ENCODE measurements around the gene DTD1.
"Not testable (repeated sequence)": the region's sequence is repeated elsewhere in the genome, so short reads cannot be mapped to it uniquely, and the experiment has no call there.

The DTD1 gene

DNA sequence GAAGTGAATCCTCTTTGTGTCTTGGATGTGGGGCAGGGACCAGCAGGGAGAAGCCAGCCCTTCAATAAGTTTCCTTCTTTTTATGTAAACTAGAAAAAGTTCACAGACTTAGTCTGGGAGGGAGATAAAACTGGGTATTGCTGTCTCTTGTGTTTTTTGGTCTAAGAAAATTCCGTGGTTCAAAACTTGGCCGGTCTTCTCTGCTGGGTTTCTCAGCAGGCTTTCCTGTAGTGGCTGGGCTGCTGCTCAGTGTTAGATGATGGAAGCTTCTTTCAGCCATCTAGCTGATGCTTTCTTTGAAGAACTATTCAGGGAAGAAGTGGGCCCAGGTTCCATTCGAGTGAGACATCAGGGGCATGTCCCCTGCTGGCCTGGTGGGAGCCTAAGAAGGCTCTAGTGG is 155.0 kb downstream of the DTD1 start:
- DNase-seq: no peak
- Histone ChIP-seq H3K27ac (ENCODE audit: insufficient read depth, low read length, poor library complexity, severe bottlenecking) (no peak overlapping the region), H3K9me3 (ENCODE audit: control insufficient read depth, low read length) (no peaks in the 10 kb centered on the region), H3K27me3 (replicated peaks; ENCODE audit: control insufficient read depth, insufficient read depth, low read length, poor library complexity, severe bottlenecking) (no peaks in the 10 kb centered on the region), H3K4me3 (ENCODE audit: insufficient read depth, low read depth, low read length, poor library complexity, severe bottlenecking) (no peak overlapping the region), H3K36me3 (ENCODE audit: control insufficient read depth, insufficient read depth, low read length) (peaks cover 10% of the 10 kb centered on the region), H3K4me1 (ENCODE audit: control insufficient read depth, insufficient read depth, low read length, poor library complexity, severe bottlenecking) (peaks cover 1% of the 10 kb centered on the region)

- no peaks in the 10 kb centered on the region for H3K9me3 ChIP-seq (ENCODE audit: control insufficient read depth, low read length)
- H3K4me3 ChIP-seq (ENCODE audit: insufficient read depth, low read depth, low read length, poor library complexity, severe bottlenecking): no peak overlapping the region
- H3K36me3 ChIP-seq (ENCODE audit: control insufficient read depth, insufficient read depth, low read length): peaks cover 10% of the 10 kb centered on the region
- no peak overlapping the region for H3K27ac ChIP-seq (ENCODE audit: insufficient read depth, low read length, poor library complexity, severe bottlenecking)
- no peak for DNase-seq
- no peaks in the 10 kb centered on the region for H3K27me3 ChIP-seq (replicated peaks; ENCODE audit: control insufficient read depth, insufficient read depth, low read length, poor library complexity, severe bottlenecking)
- H3K4me1 ChIP-seq (ENCODE audit: control insufficient read depth, insufficient read depth, low read length, poor library complexity, severe bottlenecking): no peaks in the 10 kb centered on the region
Measured at GRCh38 chr20:18743665-18744440, 156.0 kb downstream of the DTD1 start.

DNA sequence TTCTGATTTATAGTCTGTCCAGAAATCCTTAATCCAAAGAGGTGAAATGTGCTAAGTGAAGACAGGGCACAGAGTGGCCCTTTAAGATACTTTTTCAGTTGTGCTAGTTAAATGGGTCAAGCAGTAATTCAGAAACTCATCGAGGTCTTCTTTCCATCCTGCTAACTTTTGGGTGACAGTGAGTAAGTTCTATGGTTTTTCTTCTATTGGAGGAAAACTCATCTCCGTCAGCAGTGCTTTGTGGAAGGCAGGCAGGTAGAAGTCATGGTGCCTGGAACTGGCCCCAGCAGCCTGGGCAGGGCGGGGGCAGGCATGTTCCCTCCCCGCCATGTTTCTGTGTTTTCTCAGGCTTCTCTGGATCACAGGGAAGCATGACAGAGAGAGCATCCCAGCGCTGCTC is 159.2 kb downstream of the DTD1 start:
- Histone ChIP-seq H3K9me3 (ENCODE audit: control insufficient read depth, low read length) (no peaks in the 10 kb centered on the region), H3K4me3 (ENCODE audit: insufficient read depth, low read depth, low read length, poor library complexity, severe bottlenecking) (no peak overlapping the region), H3K27ac (ENCODE audit: insufficient read depth, low read length, poor library complexity, severe bottlenecking) (no peak overlapping the region), H3K36me3 (ENCODE audit: control insufficient read depth, insufficient read depth, low read length) (peaks cover 16% of the 10 kb centered on the region), H3K4me1 (ENCODE audit: control insufficient read depth, insufficient read depth, low read length, poor library complexity, severe bottlenecking) (no peaks in the 10 kb centered on the region), H3K27me3 (replicated peaks; ENCODE audit: control insufficient read depth, insufficient read depth, low read length, poor library complexity, severe bottlenecking) (no peaks in the 10 kb centered on the region)
- DNase-seq: no peak

GRCh38 chr20:18748987-18749386 is 161.1 kb downstream of the DTD1 start:
- DNase-seq: no peak
- Histone ChIP-seq H3K4me3 (ENCODE audit: insufficient read depth, low read depth, low read length, poor library complexity, severe bottlenecking) (no peak overlapping the region), H3K36me3 (ENCODE audit: control insufficient read depth, insufficient read depth, low read length) (peaks cover 13% of the 10 kb centered on the region), H3K27ac (ENCODE audit: insufficient read depth, low read length, poor library complexity, severe bottlenecking) (no peak overlapping the region), H3K9me3 (ENCODE audit: control insufficient read depth, low read length) (no peaks in the 10 kb centered on the region), H3K27me3 (replicated peaks; ENCODE audit: control insufficient read depth, insufficient read depth, low read length, poor library complexity, severe bottlenecking) (no peaks in the 10 kb centered on the region), H3K4me1 (ENCODE audit: control insufficient read depth, insufficient read depth, low read length, poor library complexity, severe bottlenecking) (no peaks in the 10 kb centered on the region)

GRCh38 chr20:18749528-18749927 is 161.7 kb downstream of the DTD1 start:
- H3K36me3 ChIP-seq (ENCODE audit: control insufficient read depth, insufficient read depth, low read length): peaks cover 11% of the 10 kb centered on the region
- no peaks in the 10 kb centered on the region for H3K9me3 ChIP-seq (ENCODE audit: control insufficient read depth, low read length)
- H3K4me3 ChIP-seq (ENCODE audit: insufficient read depth, low read depth, low read length, poor library complexity, severe bottlenecking): no peak overlapping the region
- no peak for DNase-seq
- no peak overlapping the region for H3K27ac ChIP-seq (ENCODE audit: insufficient read depth, low read length, poor library complexity, severe bottlenecking)
- H3K4me1 ChIP-seq (ENCODE audit: control insufficient read depth, insufficient read depth, low read length, poor library complexity, severe bottlenecking): no peaks in the 10 kb centered on the region
- H3K27me3 ChIP-seq (replicated peaks; ENCODE audit: control insufficient read depth, insufficient read depth, low read length, poor library complexity, severe bottlenecking): no peaks in the 10 kb centered on the region

- peaks cover 6% of the 10 kb centered on the region for H3K36me3 ChIP-seq (ENCODE audit: control insufficient read depth, insufficient read depth, low read length)
- H3K4me3 ChIP-seq (ENCODE audit: insufficient read depth, low read depth, low read length, poor library complexity, severe bottlenecking): no peak overlapping the region
- no peak for DNase-seq
- H3K4me1 ChIP-seq (ENCODE audit: control insufficient read depth, insufficient read depth, low read length, poor library complexity, severe bottlenecking): no peaks in the 10 kb centered on the region
- H3K9me3 ChIP-seq (ENCODE audit: control insufficient read depth, low read length): no peaks in the 10 kb centered on the region
- H3K27ac ChIP-seq (ENCODE audit: insufficient read depth, low read length, poor library complexity, severe bottlenecking): no peak overlapping the region
- no peaks in the 10 kb centered on the region for H3K27me3 ChIP-seq (replicated peaks; ENCODE audit: control insufficient read depth, insufficient read depth, low read length, poor library complexity, severe bottlenecking)
Measured at GRCh38 chr20:18750735-18751134, 162.9 kb downstream of the DTD1 start.

DNA sequence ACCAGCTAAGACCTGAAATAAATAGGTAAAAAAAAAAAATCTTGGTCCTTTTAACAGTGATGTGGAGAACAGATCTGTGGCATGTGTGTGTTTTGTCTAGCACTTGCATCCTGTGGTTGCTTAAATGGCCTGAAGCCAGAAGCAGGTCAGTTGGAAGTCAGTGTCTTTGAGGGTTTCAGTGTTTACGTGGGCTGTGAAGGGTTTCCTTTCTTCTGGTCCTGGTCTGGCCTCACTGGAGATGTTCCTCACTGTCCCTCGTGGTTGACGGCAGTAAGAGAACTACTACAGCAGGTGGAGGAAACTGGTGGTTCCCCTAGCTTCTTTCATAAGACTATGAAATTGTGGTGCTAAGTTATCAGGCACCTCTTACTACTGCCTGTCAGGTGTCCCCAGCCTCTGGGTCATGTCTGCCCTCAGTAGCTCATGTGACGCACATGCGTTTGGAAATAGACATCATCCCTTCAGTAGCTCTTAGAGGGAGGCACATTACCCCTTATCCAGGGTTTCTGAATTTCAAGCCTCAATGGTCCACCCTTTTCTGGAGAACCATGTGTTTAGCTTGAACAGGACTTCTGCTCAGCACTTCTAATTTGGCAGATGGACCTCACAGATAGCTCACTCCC is 166.3 kb downstream of the DTD1 start:
- H3K27ac ChIP-seq (ENCODE audit: insufficient read depth, low read length, poor library complexity, severe bottlenecking): no peak overlapping the region
- no peak for DNase-seq

GRCh38 chr20:18754653-18755045 is 166.8 kb downstream of the DTD1 start:
- no peak for DNase-seq
- Histone ChIP-seq H3K4me3 (ENCODE audit: insufficient read depth, low read depth, low read length, poor library complexity, severe bottlenecking) (no peak overlapping the region), H3K9me3 (ENCODE audit: control insufficient read depth, low read length) (no peaks in the 10 kb centered on the region), H3K27me3 (replicated peaks; ENCODE audit: control insufficient read depth, insufficient read depth, low read length, poor library complexity, severe bottlenecking) (no peaks in the 10 kb centered on the region), H3K27ac (ENCODE audit: insufficient read depth, low read length, poor library complexity, severe bottlenecking) (no peak overlapping the region), H3K36me3 (ENCODE audit: control insufficient read depth, insufficient read depth, low read length) (peaks cover 6% of the 10 kb centered on the region), H3K4me1 (ENCODE audit: control insufficient read depth, insufficient read depth, low read length, poor library complexity, severe bottlenecking) (no peaks in the 10 kb centered on the region)

More for the DNA sequence above, 166.3 kb downstream of the DTD1 start:
- no peaks in the 10 kb centered on the region for H3K9me3 ChIP-seq (ENCODE audit: control insufficient read depth, low read length)
- H3K4me3 ChIP-seq (ENCODE audit: insufficient read depth, low read depth, low read length, poor library complexity, severe bottlenecking): no peak overlapping the region
- H3K27me3 ChIP-seq (replicated peaks; ENCODE audit: control insufficient read depth, insufficient read depth, low read length, poor library complexity, severe bottlenecking): no peaks in the 10 kb centered on the region
- H3K4me1 ChIP-seq (ENCODE audit: control insufficient read depth, insufficient read depth, low read length, poor library complexity, severe bottlenecking): no peaks in the 10 kb centered on the region
- H3K36me3 ChIP-seq (ENCODE audit: control insufficient read depth, insufficient read depth, low read length): peaks cover 6% of the 10 kb centered on the region

GRCh38 chr20:18760852-18761251 is 173.0 kb downstream of the DTD1 start:
- H3K9me3 ChIP-seq (ENCODE audit: control insufficient read depth, low read length); H3K4me3 ChIP-seq (ENCODE audit: insufficient read depth, low read depth, low read length, poor library complexity, severe bottlenecking); DNase-seq: not testable (repeated sequence)

GRCh38 chr20:18767676-18768075 is 179.8 kb downstream of the DTD1 start:
- H3K9me3 ChIP-seq (ENCODE audit: control insufficient read depth, low read length): no peaks in the 10 kb centered on the region
- H3K36me3 ChIP-seq (ENCODE audit: control insufficient read depth, insufficient read depth, low read length): no peaks in the 10 kb centered on the region
- no peak overlapping the region for H3K4me3 ChIP-seq (ENCODE audit: insufficient read depth, low read depth, low read length, poor library complexity, severe bottlenecking)
- DNase-seq: no peak
- no peaks in the 10 kb centered on the region for H3K27me3 ChIP-seq (replicated peaks; ENCODE audit: control insufficient read depth, insufficient read depth, low read length, poor library complexity, severe bottlenecking)
- H3K27ac ChIP-seq (ENCODE audit: insufficient read depth, low read length, poor library complexity, severe bottlenecking): no peak overlapping the region
- no peaks in the 10 kb centered on the region for H3K4me1 ChIP-seq (ENCODE audit: control insufficient read depth, insufficient read depth, low read length, poor library complexity, severe bottlenecking)

More at GRCh38 chr20:18760852-18761251, 173.0 kb downstream of the DTD1 start:
- not testable (repeated sequence) for H3K36me3 ChIP-seq (ENCODE audit: control insufficient read depth, insufficient read depth, low read length); H3K27me3 ChIP-seq (replicated peaks; ENCODE audit: control insufficient read depth, insufficient read depth, low read length, poor library complexity, severe bottlenecking); H3K4me1 ChIP-seq (ENCODE audit: control insufficient read depth, insufficient read depth, low read length, poor library complexity, severe bottlenecking); H3K27ac ChIP-seq (ENCODE audit: insufficient read depth, low read length, poor library complexity, severe bottlenecking)
